ENCODE data around the gene ELSPBP1.

ELSPBP1 gene

GRCh38 chr19:48020686-48021085 is 26.3 kb downstream of the ELSPBP1 start:
- TF ChIP-seq, protein P1, sequence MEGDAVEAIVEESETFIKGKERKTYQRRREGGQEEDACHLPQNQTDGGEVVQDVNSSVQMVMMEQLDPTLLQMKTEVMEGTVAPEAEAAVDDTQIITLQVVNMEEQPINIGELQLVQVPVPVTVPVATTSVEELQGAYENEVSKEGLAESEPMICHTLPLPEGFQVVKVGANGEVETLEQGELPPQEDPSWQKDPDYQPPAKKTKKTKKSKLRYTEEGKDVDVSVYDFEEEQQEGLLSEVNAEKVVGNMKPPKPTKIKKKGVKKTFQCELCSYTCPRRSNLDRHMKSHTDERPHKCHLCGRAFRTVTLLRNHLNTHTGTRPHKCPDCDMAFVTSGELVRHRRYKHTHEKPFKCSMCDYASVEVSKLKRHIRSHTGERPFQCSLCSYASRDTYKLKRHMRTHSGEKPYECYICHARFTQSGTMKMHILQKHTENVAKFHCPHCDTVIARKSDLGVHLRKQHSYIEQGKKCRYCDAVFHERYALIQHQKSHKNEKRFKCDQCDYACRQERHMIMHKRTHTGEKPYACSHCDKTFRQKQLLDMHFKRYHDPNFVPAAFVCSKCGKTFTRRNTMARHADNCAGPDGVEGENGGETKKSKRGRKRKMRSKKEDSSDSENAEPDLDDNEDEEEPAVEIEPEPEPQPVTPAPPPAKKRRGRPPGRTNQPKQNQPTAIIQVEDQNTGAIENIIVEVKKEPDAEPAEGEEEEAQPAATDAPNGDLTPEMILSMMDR (IDR thresholded peaks at IDR 0.05; ENCODE audit: low read depth, low read length): no peak
- no peak overlapping the region for H3K4me3 ChIP-seq (replicated peaks in 1 of 2; ENCODE audit: low read depth in 2 of 2, low read length in 2 of 2)
- no peak for DNase-seq (ENCODE audit: low read depth in 2 of 2)

DNA sequence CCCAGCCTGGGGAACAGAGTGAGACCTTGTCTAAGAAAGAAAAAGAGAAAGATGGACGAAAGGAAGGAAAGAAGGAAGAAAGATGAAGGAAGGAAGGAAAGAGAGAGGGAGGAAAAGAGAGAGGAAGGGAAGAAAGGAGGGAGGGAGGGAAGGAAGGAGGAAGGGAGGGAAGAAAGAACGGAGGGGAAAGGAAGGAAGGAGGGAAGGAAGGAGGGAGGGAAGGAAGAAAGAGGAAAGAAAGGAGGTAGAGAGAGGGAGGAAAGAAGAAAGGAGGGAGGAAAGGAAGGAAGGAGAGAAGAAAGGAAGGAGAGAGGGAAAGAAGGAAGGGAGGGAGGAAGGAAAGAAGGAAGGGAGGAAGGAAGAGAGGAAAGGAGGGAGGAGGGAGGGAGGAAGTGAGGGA is 28.6 kb downstream of the ELSPBP1 start:
- H3K4me3 ChIP-seq (replicated peaks in 1 of 2; ENCODE audit: low read depth in 2 of 2, low read length in 2 of 2): no peak overlapping the region
- no peak for DNase-seq (ENCODE audit: low read depth in 2 of 2)
- TF ChIP-seq, protein P1 (IDR thresholded peaks at IDR 0.05; ENCODE audit: low read depth, low read length): no peak

- H3K4me3 ChIP-seq (replicated peaks in 1 of 2; ENCODE audit: low read depth in 2 of 2, low read length in 2 of 2): no peak overlapping the region
- TF ChIP-seq, protein P1 (IDR thresholded peaks at IDR 0.05; ENCODE audit: low read depth, low read length): no peak
- DNase-seq (ENCODE audit: low read depth in 2 of 2): no peak
Measured at GRCh38 chr19:48023518-48023917, 29.1 kb downstream of the ELSPBP1 start.

DNA sequence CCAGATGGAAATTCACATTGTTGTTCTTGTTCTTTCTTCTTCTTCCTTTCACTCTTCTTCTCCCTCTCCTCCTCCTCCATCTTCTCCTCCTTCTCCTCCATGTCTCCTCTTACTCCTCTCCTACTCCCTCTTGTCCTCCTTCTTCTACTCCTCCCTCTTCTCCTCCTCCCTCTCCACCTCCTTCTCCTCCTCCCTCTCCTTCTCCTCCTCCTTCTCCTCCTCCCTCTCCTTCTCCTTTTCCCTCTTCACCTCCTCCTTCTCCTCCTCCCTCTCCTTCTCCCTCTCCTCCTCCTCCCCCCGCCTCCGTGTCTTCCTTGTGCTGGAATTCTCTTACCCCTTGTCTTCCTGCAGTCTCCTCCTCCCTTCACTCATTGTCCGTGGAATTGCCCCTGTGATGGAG is 31.0 kb downstream of the ELSPBP1 start:
- TF ChIP-seq, protein P1 (IDR thresholded peaks at IDR 0.05; ENCODE audit: low read depth, low read length): no peak
- no peak overlapping the region for H3K4me3 ChIP-seq (replicated peaks in 1 of 2; ENCODE audit: low read depth in 2 of 2, low read length in 2 of 2)
- DNase-seq (ENCODE audit: low read depth in 2 of 2): no peak

DNA sequence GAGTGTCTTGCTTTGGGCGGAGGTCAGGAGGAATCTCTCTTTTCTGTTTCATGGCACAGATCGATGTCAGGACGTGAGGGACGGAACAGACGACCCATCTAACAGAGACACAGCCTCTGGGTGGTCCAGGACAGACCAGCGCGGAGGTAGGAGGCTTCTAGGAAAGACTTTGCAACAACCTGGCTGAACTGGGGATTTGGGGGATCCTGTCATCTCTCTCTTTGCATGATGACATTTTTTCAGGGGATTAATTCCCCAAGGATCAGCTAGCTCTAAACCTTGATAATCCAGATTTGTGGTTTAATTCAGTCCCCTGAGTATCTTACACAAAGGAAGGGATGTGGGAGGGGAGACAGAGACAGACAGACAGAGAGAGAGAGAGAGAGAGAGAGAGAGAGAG is 35.0 kb downstream of the ELSPBP1 start:
- TF ChIP-seq, protein P1 (IDR thresholded peaks at IDR 0.05; ENCODE audit: low read depth, low read length): no peak
- H3K4me3 ChIP-seq (replicated peaks in 1 of 2; ENCODE audit: low read depth in 2 of 2, low read length in 2 of 2): no peak overlapping the region
- DNase-seq (ENCODE audit: low read depth in 2 of 2): no peak

- TF ChIP-seq, protein P1 (IDR thresholded peaks at IDR 0.05; ENCODE audit: low read depth, low read length): no peak
- no peak overlapping the region for H3K4me3 ChIP-seq (replicated peaks in 1 of 2; ENCODE audit: low read depth in 2 of 2, low read length in 2 of 2)
- no peak for DNase-seq (ENCODE audit: low read depth in 2 of 2)
Measured at GRCh38 chr19:48030073-48030472, 35.6 kb downstream of the ELSPBP1 start.

- H3K4me3 ChIP-seq (replicated peaks in 1 of 2; ENCODE audit: low read depth in 2 of 2, low read length in 2 of 2): no peak overlapping the region
- TF ChIP-seq, protein P1 (IDR thresholded peaks at IDR 0.05; ENCODE audit: low read depth, low read length): no peak
- DNase-seq (ENCODE audit: low read depth in 2 of 2): no peak
Measured at GRCh38 chr19:48033604-48034003, 39.2 kb downstream of the ELSPBP1 start.

Measured in cardiac fibroblast (primary cell).